Measurements from ENCODE around the gene CACNA1A.

DNA sequence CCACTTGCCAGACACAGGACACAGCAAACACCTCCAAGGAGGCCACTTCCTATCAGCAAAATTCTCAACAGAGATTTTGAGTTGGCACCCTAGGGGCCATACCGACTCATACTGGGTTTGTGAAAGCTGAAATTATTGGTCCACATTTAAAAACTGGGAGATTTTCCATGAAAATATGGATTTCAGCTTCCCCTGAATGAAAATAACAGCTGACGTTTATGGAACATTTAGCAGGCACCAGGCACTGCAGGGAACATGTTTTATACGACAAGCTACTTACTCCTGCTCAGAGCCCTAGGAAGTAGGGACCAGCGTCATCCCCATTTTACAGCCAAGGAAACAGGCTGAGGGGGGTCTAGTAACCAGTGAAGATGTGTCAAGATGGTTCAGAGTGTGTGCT lies 186.8 kb downstream of the CACNA1A start:
- no peak for TF ChIP-seq ZNF654 (tag by site-specific recombination; IDR thresholded peaks at IDR 0.05; ENCODE audit: low read depth)
- TF ChIP-seq, protein P1, sequence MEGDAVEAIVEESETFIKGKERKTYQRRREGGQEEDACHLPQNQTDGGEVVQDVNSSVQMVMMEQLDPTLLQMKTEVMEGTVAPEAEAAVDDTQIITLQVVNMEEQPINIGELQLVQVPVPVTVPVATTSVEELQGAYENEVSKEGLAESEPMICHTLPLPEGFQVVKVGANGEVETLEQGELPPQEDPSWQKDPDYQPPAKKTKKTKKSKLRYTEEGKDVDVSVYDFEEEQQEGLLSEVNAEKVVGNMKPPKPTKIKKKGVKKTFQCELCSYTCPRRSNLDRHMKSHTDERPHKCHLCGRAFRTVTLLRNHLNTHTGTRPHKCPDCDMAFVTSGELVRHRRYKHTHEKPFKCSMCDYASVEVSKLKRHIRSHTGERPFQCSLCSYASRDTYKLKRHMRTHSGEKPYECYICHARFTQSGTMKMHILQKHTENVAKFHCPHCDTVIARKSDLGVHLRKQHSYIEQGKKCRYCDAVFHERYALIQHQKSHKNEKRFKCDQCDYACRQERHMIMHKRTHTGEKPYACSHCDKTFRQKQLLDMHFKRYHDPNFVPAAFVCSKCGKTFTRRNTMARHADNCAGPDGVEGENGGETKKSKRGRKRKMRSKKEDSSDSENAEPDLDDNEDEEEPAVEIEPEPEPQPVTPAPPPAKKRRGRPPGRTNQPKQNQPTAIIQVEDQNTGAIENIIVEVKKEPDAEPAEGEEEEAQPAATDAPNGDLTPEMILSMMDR (tag by site-specific recombination; IDR thresholded peaks at IDR 0.05): no peak
- TF ChIP-seq ZNF16 (tag by site-specific recombination; IDR thresholded peaks at IDR 0.05; ENCODE audit: low read depth): no peak
- no peak for TF ChIP-seq YY1 (tag by site-specific recombination; IDR thresholded peaks at IDR 0.05)
- TF ChIP-seq ZNF571 (tag by site-specific recombination; IDR thresholded peaks at IDR 0.05): no peak
- TF ChIP-seq SETDB1 (IDR thresholded peaks at IDR 0.05; ENCODE audit: insufficient read length, low read length): no peak
- TF ChIP-seq ZNF24 (tag by site-specific recombination; IDR thresholded peaks at IDR 0.05): no peak
- no peak for TF ChIP-seq ZNF777 (tag by site-specific recombination; IDR thresholded peaks at IDR 0.05; ENCODE audit: borderline replicate concordance)
- no peak for TF ChIP-seq ZNF645 (tag by site-specific recombination; IDR thresholded peaks at IDR 0.05)
- no peak for TF ChIP-seq SALL2 (tag by site-specific recombination; IDR thresholded peaks at IDR 0.05; ENCODE audit: borderline replicate concordance)
- TF ChIP-seq ZNF211 (tag by site-specific recombination; IDR thresholded peaks at IDR 0.05; ENCODE audit: low read depth): no peak
- no peak for TF ChIP-seq ZNF354C (tag by site-specific recombination; IDR thresholded peaks at IDR 0.05; ENCODE audit: borderline replicate concordance, low read depth)
- TF ChIP-seq, protein P2, sequence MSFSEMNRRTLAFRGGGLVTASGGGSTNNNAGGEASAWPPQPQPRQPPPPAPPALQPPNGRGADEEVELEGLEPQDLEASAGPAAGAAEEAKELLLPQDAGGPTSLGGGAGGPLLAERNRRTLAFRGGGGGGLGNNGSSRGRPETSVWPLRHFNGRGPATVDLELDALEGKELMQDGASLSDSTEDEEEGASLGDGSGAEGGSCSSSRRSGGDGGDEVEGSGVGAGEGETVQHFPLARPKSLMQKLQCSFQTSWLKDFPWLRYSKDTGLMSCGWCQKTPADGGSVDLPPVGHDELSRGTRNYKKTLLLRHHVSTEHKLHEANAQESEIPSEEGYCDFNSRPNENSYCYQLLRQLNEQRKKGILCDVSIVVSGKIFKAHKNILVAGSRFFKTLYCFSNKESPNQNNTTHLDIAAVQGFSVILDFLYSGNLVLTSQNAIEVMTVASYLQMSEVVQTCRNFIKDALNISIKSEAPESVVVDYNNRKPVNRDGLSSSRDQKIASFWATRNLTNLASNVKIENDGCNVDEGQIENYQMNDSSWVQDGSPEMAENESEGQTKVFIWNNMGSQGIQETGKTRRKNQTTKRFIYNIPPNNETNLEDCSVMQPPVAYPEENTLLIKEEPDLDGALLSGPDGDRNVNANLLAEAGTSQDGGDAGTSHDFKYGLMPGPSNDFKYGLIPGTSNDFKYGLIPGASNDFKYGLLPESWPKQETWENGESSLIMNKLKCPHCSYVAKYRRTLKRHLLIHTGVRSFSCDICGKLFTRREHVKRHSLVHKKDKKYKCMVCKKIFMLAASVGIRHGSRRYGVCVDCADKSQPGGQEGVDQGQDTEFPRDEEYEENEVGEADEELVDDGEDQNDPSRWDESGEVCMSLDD (tag by site-specific recombination; IDR thresholded peaks at IDR 0.05): no peak
- TF ChIP-seq ZNF274 (IDR thresholded peaks at IDR 0.05; ENCODE audit: low read length): no peak
- no peak for TF ChIP-seq ZNF274 (tag by site-specific recombination; IDR thresholded peaks at IDR 0.05; ENCODE audit: borderline replicate concordance)

All from HEK293 (cell line).